MM.1S (cell line): ENCODE results near the gene IL11.

ENCODE experiments used
- DNase-seq: peaks from one replicate; pipeline ENCODE4 v3.0.0-alpha.2; 2015
- H2AFZ ChIP-seq: fragments of 300-600 bp; sonication (generic); 2 replicates; pipeline ENCODE4 v1.6.0; 2016; ENCODE audit warnings: antibody characterized with exemption, low read length
- H3F3A ChIP-seq: fragments of 300-600 bp; sonication (generic); 2 replicates; pipeline ENCODE4 v1.6.1; 2016; ENCODE audit warnings: mild to moderate bottlenecking, antibody characterized with exemption, low read length, moderate library complexity, mixed read lengths; ENCODE audit not compliant: insufficient read depth
- H3K27ac ChIP-seq: fragments of 300-600 bp; sonication (generic); 2 replicates; pipeline ENCODE4 v1.5.1; 2016; ENCODE audit warnings: mild to moderate bottlenecking, low read length
- H3K27me3 ChIP-seq: fragments of 300-600 bp; sonication (generic); replicated peaks from 2 replicates; pipeline ENCODE4 v1.6.0; 2016; ENCODE audit warnings: low read length; ENCODE audit not compliant: insufficient read depth
- H3K36me3 ChIP-seq: fragments of 300-600 bp; sonication (generic); replicated peaks from 2 replicates; pipeline ENCODE4 v1.6.1; 2016; ENCODE audit warnings: mild to moderate bottlenecking, low read length, mixed read lengths; ENCODE audit not compliant: insufficient read depth
- H3K4me1 ChIP-seq: fragments of 300-600 bp; sonication (generic); 2 replicates; pipeline ENCODE4 v1.6.1; 2016; ENCODE audit warnings: low read length, mixed read lengths
- H3K4me2 ChIP-seq: fragments of 300-600 bp; sonication (generic); 2 replicates; pipeline ENCODE4 v1.6.0; 2016; ENCODE audit warnings: low read depth, low read length
- H3K4me3 ChIP-seq: fragments of 300-600 bp; sonication (generic); 2 replicates; pipeline ENCODE4 v1.5.1; 2016; ENCODE audit warnings: low read length, mixed read lengths
- H3K79me2 ChIP-seq: fragments of 300-600 bp; sonication (generic); 2 replicates; pipeline ENCODE4 v1.6.1; 2016; ENCODE audit warnings: mixed run types, low read length, mixed read lengths
- H3K9ac ChIP-seq: fragments of 300-600 bp; sonication (generic); 2 replicates; pipeline ENCODE4 v1.6.1; 2016; ENCODE audit warnings: low read length, mixed read lengths
- H3K9me2 ChIP-seq: fragments of 300-600 bp; sonication (generic); replicated peaks from 2 replicates; pipeline ENCODE4 v1.6.1; 2016; ENCODE audit warnings: mild to moderate bottlenecking, low read length, mixed read lengths; ENCODE audit not compliant: insufficient read depth
- H3K9me3 ChIP-seq: fragments of 300-600 bp; sonication (generic); replicated peaks from 2 replicates; pipeline ENCODE4 v1.6.1; 2016; ENCODE audit warnings: mild to moderate bottlenecking, low read length, mixed read lengths; ENCODE audit not compliant: insufficient read depth
- H4K20me1 ChIP-seq: fragments of 300-600 bp; sonication (generic); 2 replicates; pipeline ENCODE4 v1.6.1; 2016; ENCODE audit warnings: mild to moderate bottlenecking, low read length, moderate library complexity, mixed read lengths; ENCODE audit not compliant: insufficient read depth
- EZH2 ChIP-seq: fragments of 300-600 bp; sonication (generic); optimal IDR thresholded peaks from 2 replicates; pipeline ENCODE3; 2017; ENCODE audit warnings: low read depth, mild to moderate bottlenecking, antibody characterized with exemption, low read length, mixed read lengths
- EZH2phosphoT487 ChIP-seq: fragments of 300-600 bp; sonication (generic); IDR thresholded peaks from 2 replicates; pipeline ENCODE4 v1.6.1; 2018; ENCODE audit warnings: antibody characterized with exemption, low read length
- TF ChIP-seq, protein P1 (sequence below): fragments of 300-600 bp; sonication (generic); IDR thresholded peaks from 2 replicates; pipeline ENCODE4 v1.5.1; 2016; ENCODE audit warnings: antibody characterized with exemption, low read length, mixed read lengths

Gene IL11

DNA sequence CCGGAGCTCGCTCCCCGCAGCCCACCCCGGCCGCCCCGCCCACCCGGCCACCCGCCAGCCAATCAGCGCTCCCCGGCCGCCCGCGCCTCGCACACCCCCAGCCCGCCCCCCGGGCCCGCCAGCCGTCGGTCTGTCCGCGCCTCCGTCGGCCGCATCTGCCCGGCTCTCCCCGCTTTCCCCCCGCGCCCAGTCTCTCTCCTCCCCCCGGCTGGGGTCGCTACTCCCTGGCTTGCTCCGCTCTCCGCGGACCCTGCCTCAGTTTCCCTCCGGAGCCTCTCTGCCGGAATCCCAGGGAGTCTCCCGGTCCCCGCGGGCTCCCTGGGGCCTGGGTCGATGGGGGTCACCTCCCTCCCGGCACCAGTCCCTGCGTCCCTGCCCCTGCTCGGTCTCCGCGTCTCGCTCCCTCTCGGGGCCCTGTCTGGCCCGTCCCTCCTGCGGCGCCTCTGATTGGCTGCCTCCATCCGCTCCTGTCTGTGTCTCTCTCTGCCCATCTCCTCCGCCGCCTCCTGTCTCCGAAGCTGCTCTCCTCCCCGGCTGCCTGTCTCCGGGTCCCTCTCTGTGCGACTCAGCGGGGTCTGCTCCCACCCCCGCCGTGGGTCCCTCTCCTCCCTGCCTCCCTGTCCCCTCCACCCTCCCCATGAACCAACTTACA, 484 bp downstream of the IL11 start:
- Histone ChIP-seq H3F3A (no peaks in the 10 kb centered on the region), H3K9me2 (no peaks in the 10 kb centered on the region), H2AFZ (no peak overlapping the region), H4K20me1 (no peaks in the 10 kb centered on the region), H3K79me2 (no peaks in the 10 kb centered on the region), H3K27ac (no peak overlapping the region), H3K9me3 (no peaks in the 10 kb centered on the region), H3K9ac (no peak overlapping the region), H3K4me3 (no peak overlapping the region), H3K4me2 (peak overlapping the region; percentile 34; the same call in 1 of the 2 replicates), H3K36me3 (no peaks in the 10 kb centered on the region), H3K4me1 (no peaks in the 10 kb centered on the region), H3K27me3 (peaks cover 76% of the 10 kb centered on the region)
- TF ChIP-seq, protein P1, sequence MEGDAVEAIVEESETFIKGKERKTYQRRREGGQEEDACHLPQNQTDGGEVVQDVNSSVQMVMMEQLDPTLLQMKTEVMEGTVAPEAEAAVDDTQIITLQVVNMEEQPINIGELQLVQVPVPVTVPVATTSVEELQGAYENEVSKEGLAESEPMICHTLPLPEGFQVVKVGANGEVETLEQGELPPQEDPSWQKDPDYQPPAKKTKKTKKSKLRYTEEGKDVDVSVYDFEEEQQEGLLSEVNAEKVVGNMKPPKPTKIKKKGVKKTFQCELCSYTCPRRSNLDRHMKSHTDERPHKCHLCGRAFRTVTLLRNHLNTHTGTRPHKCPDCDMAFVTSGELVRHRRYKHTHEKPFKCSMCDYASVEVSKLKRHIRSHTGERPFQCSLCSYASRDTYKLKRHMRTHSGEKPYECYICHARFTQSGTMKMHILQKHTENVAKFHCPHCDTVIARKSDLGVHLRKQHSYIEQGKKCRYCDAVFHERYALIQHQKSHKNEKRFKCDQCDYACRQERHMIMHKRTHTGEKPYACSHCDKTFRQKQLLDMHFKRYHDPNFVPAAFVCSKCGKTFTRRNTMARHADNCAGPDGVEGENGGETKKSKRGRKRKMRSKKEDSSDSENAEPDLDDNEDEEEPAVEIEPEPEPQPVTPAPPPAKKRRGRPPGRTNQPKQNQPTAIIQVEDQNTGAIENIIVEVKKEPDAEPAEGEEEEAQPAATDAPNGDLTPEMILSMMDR = no peak
- TF ChIP-seq EZH2phosphoT487 (peak; percentile 86), EZH2 (peak; percentile 98)
- no peak for DNase-seq

DNA sequence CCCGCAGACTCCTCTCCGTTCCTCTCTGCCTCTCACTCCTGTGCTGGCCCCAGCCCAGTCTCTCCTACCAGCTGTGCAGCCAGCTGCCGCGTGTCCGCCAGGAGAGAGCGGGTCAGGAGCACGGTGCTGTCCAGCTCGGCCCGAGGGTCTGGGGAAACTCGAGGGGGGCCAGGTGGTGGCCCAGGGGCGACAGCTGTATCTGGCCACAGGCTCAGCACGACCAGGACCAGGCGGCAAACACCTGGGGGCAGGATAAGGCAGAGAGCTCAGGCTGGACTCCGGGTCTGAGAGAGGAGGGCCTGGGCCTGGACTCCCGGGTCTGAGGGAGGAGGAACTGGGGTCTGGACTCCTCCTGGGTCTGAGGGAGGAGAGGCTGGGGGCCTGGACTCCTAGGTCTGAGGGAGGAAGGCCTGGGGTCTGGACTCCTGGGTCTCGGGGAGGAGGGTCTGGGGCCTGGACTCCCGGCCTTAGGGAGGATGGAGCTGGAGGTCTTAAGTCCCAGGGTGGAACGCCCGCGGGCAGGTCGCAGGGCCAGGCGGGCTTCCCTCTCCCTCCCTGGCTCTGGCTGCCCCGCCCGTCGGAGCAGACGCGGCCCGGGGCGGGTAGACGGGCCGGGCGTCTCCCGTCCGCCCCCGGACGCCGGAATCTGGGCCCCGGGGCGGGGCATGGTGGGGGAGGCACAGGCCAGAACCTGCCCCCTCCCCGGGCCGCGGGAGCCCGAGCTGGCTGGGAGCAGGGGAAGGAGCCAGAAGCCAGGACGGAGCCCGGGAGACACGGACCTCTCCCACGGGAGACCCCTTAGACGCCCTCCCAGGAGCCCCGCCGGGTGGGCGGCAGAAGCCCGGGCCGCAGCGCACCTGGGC, 1.3 kb downstream of the IL11 start:
- H3K36me3 ChIP-seq = no peaks in the 10 kb centered on the region
- peak overlapping the region; percentile 39; the same call in 1 of the 2 replicates for H3K4me2 ChIP-seq
- H3K4me1 ChIP-seq = no peaks in the 10 kb centered on the region
- no peaks in the 10 kb centered on the region for H3F3A ChIP-seq
- H2AFZ ChIP-seq = no peak overlapping the region
- H3K9me2 ChIP-seq = no peaks in the 10 kb centered on the region
- H3K79me2 ChIP-seq = no peaks in the 10 kb centered on the region
- H3K27ac ChIP-seq = no peak overlapping the region
- H3K9ac ChIP-seq = no peak overlapping the region
- H3K9me3 ChIP-seq = no peaks in the 10 kb centered on the region
- peaks cover 84% of the 10 kb centered on the region for H3K27me3 ChIP-seq
- H4K20me1 ChIP-seq = no peaks in the 10 kb centered on the region
- H3K4me3 ChIP-seq = no peak overlapping the region
- no peak for TF ChIP-seq EZH2phosphoT487
- TF ChIP-seq EZH2 = peak; percentile 85
- TF ChIP-seq, protein P1 = no peak
- DNase-seq = no peak

DNA sequence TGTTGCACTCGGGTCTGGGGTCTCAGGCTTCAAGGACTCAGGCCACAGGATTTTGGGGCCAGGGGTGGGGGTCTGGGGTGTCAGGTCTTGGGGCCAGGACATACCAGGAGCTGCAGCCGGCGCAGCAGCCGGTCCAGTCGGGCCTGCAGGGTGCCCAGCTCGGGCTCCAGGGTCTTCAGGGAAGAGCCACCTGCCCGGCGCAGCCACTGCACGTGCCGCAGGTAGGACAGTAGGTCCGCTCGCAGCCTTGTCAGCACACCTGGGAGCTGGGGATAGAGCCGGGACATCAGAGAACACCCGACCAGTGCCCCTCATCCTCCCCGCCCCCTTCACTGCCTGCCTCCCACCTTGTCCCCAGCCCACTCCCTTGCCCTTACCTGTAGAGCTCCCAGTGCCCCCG, 2.2 kb downstream of the IL11 start:
- Histone ChIP-seq H3K27me3 (peaks cover 84% of the 10 kb centered on the region), H3F3A (no peaks in the 10 kb centered on the region), H3K4me2 (no peak overlapping the region), H3K36me3 (no peaks in the 10 kb centered on the region), H4K20me1 (no peaks in the 10 kb centered on the region), H3K4me1 (no peaks in the 10 kb centered on the region), H2AFZ (no peak overlapping the region), H3K9me3 (no peaks in the 10 kb centered on the region), H3K9me2 (no peaks in the 10 kb centered on the region), H3K79me2 (no peaks in the 10 kb centered on the region), H3K27ac (no peak overlapping the region), H3K9ac (no peak overlapping the region), H3K4me3 (no peak overlapping the region)
- DNase-seq = no peak
- no peak for TF ChIP-seq EZH2phosphoT487
- TF ChIP-seq, protein P1 = no peak
